GM18907 (cell line): ENCODE results near the gene SPDYE16.
A peak's percentile ranks its signal among the peaks of the same experiment; 100 is the strongest.
"Not testable (repeated sequence)": the region's sequence is repeated elsewhere in the genome, so short reads cannot be mapped to it uniquely, and the experiment has no call there.

Experiments used
- ATAC-seq: cut with Tn5 transposase; IDR thresholded peaks from one replicate; pipeline ENCODE4 v1.9.1; 2021; ENCODE audit warnings: mild to moderate bottlenecking, moderate library complexity; ENCODE audit not compliant: unreplicated experiment

The SPDYE16 gene

GRCh38 chr7:76543197-76543596, at the start of gene SPDYE16:
SPDYE16 (minus strand) TSS chr7:76543297; CDS start chr7:76541459, 1,838 bp downstream.
- not testable (repeated sequence) for ATAC-seq

GRCh38 chr7:76592694-76593093, 49.6 kb upstream of the SPDYE16 start:
- ATAC-seq, result not testable (repeated sequence)

GRCh38 chr7:76591602-76592304, 48.7 kb upstream of the SPDYE16 start:
- ATAC-seq, result peak; percentile 74

- ATAC-seq, result not testable (repeated sequence)
These were observed 47.9 kb upstream of the SPDYE16 start for GRCh38 chr7:76591033-76591432.

GRCh38 chr7:76588586-76588985, 45.5 kb upstream of the SPDYE16 start:
- ATAC-seq, result not testable (repeated sequence)

GRCh38 chr7:76586585-76587315, 43.7 kb upstream of the SPDYE16 start:
- not testable (repeated sequence) for ATAC-seq

GRCh38 chr7:76583636-76584281, 40.7 kb upstream of the SPDYE16 start:
- not testable (repeated sequence) for ATAC-seq

GRCh38 chr7:76582848-76583631, 39.9 kb upstream of the SPDYE16 start:
- ATAC-seq, result not testable (repeated sequence)

GRCh38 chr7:76575919-76576655, 33.0 kb upstream of the SPDYE16 start:
- not testable (repeated sequence) for ATAC-seq

GRCh38 chr7:76575431-76575830, 32.3 kb upstream of the SPDYE16 start:
- not testable (repeated sequence) for ATAC-seq

GRCh38 chr7:76572296-76572695, 29.2 kb upstream of the SPDYE16 start:
- ATAC-seq, result not testable (repeated sequence)

- not testable (repeated sequence) for ATAC-seq
These were observed 27.3 kb upstream of the SPDYE16 start for GRCh38 chr7:76570324-76570775.

GRCh38 chr7:76568742-76569141, 25.6 kb upstream of the SPDYE16 start:
- ATAC-seq, result not testable (repeated sequence)

GRCh38 chr7:76567753-76568152, 24.7 kb upstream of the SPDYE16 start:
- ATAC-seq, result not testable (repeated sequence)

- not testable (repeated sequence) for ATAC-seq
These were observed 24.2 kb upstream of the SPDYE16 start for GRCh38 chr7:76567311-76567710.

GRCh38 chr7:76565001-76565400, 21.9 kb upstream of the SPDYE16 start:
- not testable (repeated sequence) for ATAC-seq

GRCh38 chr7:76561342-76561741, 18.2 kb upstream of the SPDYE16 start:
- ATAC-seq, result not testable (repeated sequence)

GRCh38 chr7:76560157-76560556, 17.1 kb upstream of the SPDYE16 start:
- not testable (repeated sequence) for ATAC-seq

- not testable (repeated sequence) for ATAC-seq
These were observed 16.6 kb upstream of the SPDYE16 start for GRCh38 chr7:76559685-76560084.

GRCh38 chr7:76551992-76552391, 8.9 kb upstream of the SPDYE16 start:
- ATAC-seq, result not testable (repeated sequence)
